ENCODE results near the gene EDN2. TPM values are rescaled to one million over a fixed set of nuclear protein-coding genes. Genes with fewer than 3 reads are reported as not detected.

Gene EDN2
- total RNA-seq, 1 experiment from 2014 or later, result 0.24 TPM

GRCh38 chr1:41434306-41434705 lies 50.2 kb downstream of the EDN2 start:
- no peaks in the 10 kb centered on the region for H3K36me3 Mint-ChIP-seq (ENCODE audit: insufficient read depth in 1 of 3, low read depth in 3 of 3)
- no peak overlapping the region for H3K9ac ChIP-seq (ENCODE audit: extremely low read depth, insufficient read length, low read length)
- no peaks in the 10 kb centered on the region for H3K79me1 ChIP-seq (ENCODE audit: insufficient read depth, low read depth, low read length, poor library complexity, severe bottlenecking)
- no peaks in the 10 kb centered on the region for H4K20me1 ChIP-seq (ENCODE audit: control insufficient read depth, insufficient read depth, insufficient read length)
- H2BK120ac ChIP-seq (ENCODE audit: low read depth, low read length, poor library complexity, severe bottlenecking), result no peak overlapping the region
- H2BK15ac ChIP-seq (ENCODE audit: low read depth, low read length), result no peak overlapping the region
- H3K4me2 ChIP-seq (ENCODE audit: insufficient read depth, insufficient read length, low read length), result no peak overlapping the region
- H3K23ac ChIP-seq (ENCODE audit: insufficient read length, low read depth, low read length), result no peak overlapping the region
- no peak overlapping the region for H3K4me3 Mint-ChIP-seq
- no peak overlapping the region for H2AFZ ChIP-seq (ENCODE audit: low read length)
- H3K27me3 ChIP-seq (ENCODE audit: insufficient read depth, low read length), result no peaks in the 10 kb centered on the region
- DNase-seq, result no peak
- H3K9me3 Mint-ChIP-seq, result no peaks in the 10 kb centered on the region
- no peak overlapping the region for H3K56ac ChIP-seq (ENCODE audit: insufficient read length, low read depth, low read length)
- no peak overlapping the region for H3K18ac ChIP-seq (ENCODE audit: insufficient read length, low read depth, low read length)
- H2BK12ac ChIP-seq (ENCODE audit: insufficient read length, low read depth, low read length), result no peak overlapping the region
- no peak overlapping the region for H3T11ph ChIP-seq (ENCODE audit: low read length)
- no peaks in the 10 kb centered on the region for H3K9me3 ChIP-seq (ENCODE audit: control insufficient read depth, low read depth, low read length)
- no peak overlapping the region for H3K14ac ChIP-seq (ENCODE audit: insufficient read depth, low read length)
- H3K79me2 ChIP-seq (ENCODE audit: insufficient read depth, low read length), result no peaks in the 10 kb centered on the region
- no peak overlapping the region for H2AK5ac ChIP-seq (ENCODE audit: insufficient read length, low read length)
- no peak overlapping the region; a peak in 1 of 7 replicates for H3K27ac Mint-ChIP-seq
- H3K23me2 ChIP-seq (ENCODE audit: insufficient read length, low read depth, low read length, poor library complexity, severe bottlenecking), result no peaks in the 10 kb centered on the region
- no peak overlapping the region for H4K91ac ChIP-seq (ENCODE audit: insufficient read length, low read depth, low read length)
- H2BK5ac ChIP-seq (ENCODE audit: insufficient read length, low read length), result no peak overlapping the region
- H4K8ac ChIP-seq (replicated peaks; ENCODE audit: insufficient read length, low read depth, low read length), result no peak overlapping the region
- TF ChIP-seq, protein P1, sequence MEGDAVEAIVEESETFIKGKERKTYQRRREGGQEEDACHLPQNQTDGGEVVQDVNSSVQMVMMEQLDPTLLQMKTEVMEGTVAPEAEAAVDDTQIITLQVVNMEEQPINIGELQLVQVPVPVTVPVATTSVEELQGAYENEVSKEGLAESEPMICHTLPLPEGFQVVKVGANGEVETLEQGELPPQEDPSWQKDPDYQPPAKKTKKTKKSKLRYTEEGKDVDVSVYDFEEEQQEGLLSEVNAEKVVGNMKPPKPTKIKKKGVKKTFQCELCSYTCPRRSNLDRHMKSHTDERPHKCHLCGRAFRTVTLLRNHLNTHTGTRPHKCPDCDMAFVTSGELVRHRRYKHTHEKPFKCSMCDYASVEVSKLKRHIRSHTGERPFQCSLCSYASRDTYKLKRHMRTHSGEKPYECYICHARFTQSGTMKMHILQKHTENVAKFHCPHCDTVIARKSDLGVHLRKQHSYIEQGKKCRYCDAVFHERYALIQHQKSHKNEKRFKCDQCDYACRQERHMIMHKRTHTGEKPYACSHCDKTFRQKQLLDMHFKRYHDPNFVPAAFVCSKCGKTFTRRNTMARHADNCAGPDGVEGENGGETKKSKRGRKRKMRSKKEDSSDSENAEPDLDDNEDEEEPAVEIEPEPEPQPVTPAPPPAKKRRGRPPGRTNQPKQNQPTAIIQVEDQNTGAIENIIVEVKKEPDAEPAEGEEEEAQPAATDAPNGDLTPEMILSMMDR (conservative IDR thresholded peaks at IDR 0.05), result no peak
- peaks cover 30 to 41% of the 10 kb centered on the region in 2 experiments for H3K4me1 Mint-ChIP-seq
- H3K27me3 Mint-ChIP-seq (ENCODE audit: low read depth), result peaks cover 21% of the 10 kb centered on the region
- no peak overlapping the region for H4K5ac ChIP-seq (ENCODE audit: insufficient read length, low read depth, low read length)
- H3K4ac ChIP-seq (ENCODE audit: low read depth, low read length), result no peak overlapping the region
- no peaks in the 10 kb centered on the region for H3K4me1 ChIP-seq (ENCODE audit: insufficient read depth, low read length)
- H2BK20ac ChIP-seq (ENCODE audit: low read depth, low read length, poor library complexity, severe bottlenecking), result no peak overlapping the region
- no CpG with 5 or more reads among the region's 5 CpGs for WGBS (ENCODE audit: extremely low coverage, insufficient read length, low lambda C conversion rate)
- no peak overlapping the region for H3K27ac ChIP-seq (ENCODE audit: insufficient read length, low read depth, low read length)

Data from H9 (cell line).